ENCODE data around the gene BYSL.

DNA sequence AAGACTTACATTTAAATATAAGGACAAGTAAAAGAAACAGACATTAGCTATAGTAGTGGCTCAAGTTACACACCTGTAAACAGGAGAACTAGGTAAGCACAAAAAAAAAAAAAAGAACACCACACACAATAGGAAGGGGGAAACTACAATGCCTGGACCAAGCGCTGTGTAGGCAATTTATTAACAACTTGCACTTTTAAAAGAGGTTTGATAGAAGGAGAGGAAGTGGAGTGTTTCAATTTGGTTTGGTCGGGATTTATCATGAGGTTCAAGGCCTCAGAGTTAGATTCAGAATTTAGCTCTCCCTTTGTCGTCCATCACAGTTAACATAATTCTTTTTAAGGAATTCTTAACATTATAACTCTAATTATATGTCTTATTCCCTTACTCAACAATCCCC, 25.0 kb upstream of the BYSL start:
- TF ChIP-seq, protein P1, sequence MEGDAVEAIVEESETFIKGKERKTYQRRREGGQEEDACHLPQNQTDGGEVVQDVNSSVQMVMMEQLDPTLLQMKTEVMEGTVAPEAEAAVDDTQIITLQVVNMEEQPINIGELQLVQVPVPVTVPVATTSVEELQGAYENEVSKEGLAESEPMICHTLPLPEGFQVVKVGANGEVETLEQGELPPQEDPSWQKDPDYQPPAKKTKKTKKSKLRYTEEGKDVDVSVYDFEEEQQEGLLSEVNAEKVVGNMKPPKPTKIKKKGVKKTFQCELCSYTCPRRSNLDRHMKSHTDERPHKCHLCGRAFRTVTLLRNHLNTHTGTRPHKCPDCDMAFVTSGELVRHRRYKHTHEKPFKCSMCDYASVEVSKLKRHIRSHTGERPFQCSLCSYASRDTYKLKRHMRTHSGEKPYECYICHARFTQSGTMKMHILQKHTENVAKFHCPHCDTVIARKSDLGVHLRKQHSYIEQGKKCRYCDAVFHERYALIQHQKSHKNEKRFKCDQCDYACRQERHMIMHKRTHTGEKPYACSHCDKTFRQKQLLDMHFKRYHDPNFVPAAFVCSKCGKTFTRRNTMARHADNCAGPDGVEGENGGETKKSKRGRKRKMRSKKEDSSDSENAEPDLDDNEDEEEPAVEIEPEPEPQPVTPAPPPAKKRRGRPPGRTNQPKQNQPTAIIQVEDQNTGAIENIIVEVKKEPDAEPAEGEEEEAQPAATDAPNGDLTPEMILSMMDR (IDR thresholded peaks at IDR 0.05; ENCODE audit: low read depth, low read length), result no peak
- no peak for TF ChIP-seq EZH2phosphoT487 (IDR thresholded peaks at IDR 0.05; ENCODE audit: low read depth)
